CD4-positive, alpha-beta T cell (primary cell): ENCODE results near the gene WNT1. TPM values are rescaled to one million over a fixed set of nuclear protein-coding genes. Genes with fewer than 3 reads are reported as not detected.
A peak's percentile ranks its signal among the peaks of the same experiment; 100 is the strongest.

ENCODE experiments used
- ATAC-seq: fragments of 200-7000 bp; cut with Tn5 transposase; one replicate; pipeline ENCODE4 v1.10.0; 2022; ENCODE audit warnings: mild to moderate bottlenecking; ENCODE audit not compliant: poor library complexity
- CTCF ChIA-PET: fragments of 350-600 bp; sonication (Branson Sonifier 250); formaldehyde crosslinking; loops from one replicate; lab custom pipeline; 2021; ENCODE audit warnings: antibody characterized with exemption, inconsistent platforms; lab: Charles Lee
- POLR2A ChIA-PET: fragments of 350-600 bp; sonication (Branson Sonifier 250); formaldehyde crosslinking; loops from one replicate; lab custom pipeline; 2021; ENCODE audit warnings: antibody characterized with exemption, inconsistent platforms; lab: Charles Lee
- DNase-seq, 14 experiments: peaks; one replicate each; pipeline ENCODE4 v3.0.0-alpha.2; 2013 to 2020; ENCODE audit warnings: mixed read lengths in 2 of 14
- H3K27ac ChIP-seq, 2 donors: one replicate each; pipeline versions ENCODE4 v1.5.1 to v1.7.0; 2013; ENCODE audit warnings: low read length in 2 of 2, low read depth in 1 of 2, mild to moderate bottlenecking in 1 of 2
- H3K27me3 ChIP-seq, 2 experiments: 1 replicate in 1 of 2; 2 replicates in 1 of 2; pipeline versions ENCODE4 v1.6.1 to v1.7.0; 2013; ENCODE audit warnings: low read length in 2 of 2, control low read depth in 1 of 2, mild to moderate bottlenecking in 1 of 2, moderate library complexity in 1 of 2; ENCODE audit not compliant: insufficient read depth in 2 of 2, control insufficient read depth in 1 of 2
- H3K36me3 ChIP-seq: one replicate; pipeline ENCODE4 v1.6.1; 2013; ENCODE audit warnings: low read length, control low read depth; ENCODE audit not compliant: insufficient read depth
- H3K4me1 ChIP-seq: one replicate; pipeline ENCODE4 v1.6.1; 2013; ENCODE audit warnings: low read length, control low read depth; ENCODE audit not compliant: insufficient read depth
- H3K4me3 ChIP-seq: one replicate; pipeline ENCODE4 v1.5.1; 2013; ENCODE audit warnings: mild to moderate bottlenecking, low read length, moderate library complexity
- H3K9me3 ChIP-seq, 2 experiments: 1 replicate in 1 of 2; 2 replicates in 1 of 2; pipeline versions ENCODE4 v1.6.1 to v1.7.0; 2013; ENCODE audit warnings: low read length in 2 of 2, mild to moderate bottlenecking in 2 of 2, control low read depth in 1 of 2, moderate library complexity in 1 of 2; ENCODE audit not compliant: control insufficient read depth in 1 of 2, insufficient read depth in 1 of 2
- H3K27ac Mint-ChIP-seq: one replicate; pipeline ENCODE4 v1.8.0; 2020; ENCODE audit warnings: mixed read lengths
- H3K27me3 Mint-ChIP-seq: one replicate; pipeline ENCODE4 v1.8.0; 2021; ENCODE audit warnings: mixed read lengths
- H3K36me3 Mint-ChIP-seq: one replicate; pipeline ENCODE4 v1.8.0; 2021; ENCODE audit warnings: low read depth, mixed read lengths
- H3K4me1 Mint-ChIP-seq: one replicate; pipeline ENCODE4 v1.8.0; 2021; ENCODE audit warnings: low read depth, mixed read lengths
- H3K4me3 Mint-ChIP-seq: one replicate; pipeline ENCODE4 v1.8.0; 2020; ENCODE audit warnings: mild to moderate bottlenecking, mixed read lengths
- H3K9me3 Mint-ChIP-seq: one replicate; pipeline ENCODE4 v1.8.0; 2020; ENCODE audit warnings: mixed read lengths
- intact Hi-C, 2 experiments: fragments of 100-400 bp; cut with DNase I in 1 of 2; cut with micrococcal nuclease in 1 of 2; formaldehyde crosslinking; loops; one replicate each; pipeline versions ENCODE4 v1.15.1 to v1.9.0; 2023 to 2025; cut with DNase I, micrococcal nuclease
- total RNA-seq, 174 experiments: library from RNA in 2 of 174; stranded (reverse) in 2 of 174; gene quantifications; one replicate each; pipeline ENCODE4 v1.2.3 and lab custom pipeline; 2021 to 2026
- TF ChIP-seq, protein P1 (sequence below): fragments of 200-600 bp; IDR thresholded peaks from one replicate; pipeline ENCODE4 v1.8.0; 2022; ENCODE audit warnings: antibody characterized with exemption, mild to moderate bottlenecking

WNT1 gene
- total RNA-seq, 2 experiments from 2014 or later = 1.8 to 2.7 TPM

DNA sequence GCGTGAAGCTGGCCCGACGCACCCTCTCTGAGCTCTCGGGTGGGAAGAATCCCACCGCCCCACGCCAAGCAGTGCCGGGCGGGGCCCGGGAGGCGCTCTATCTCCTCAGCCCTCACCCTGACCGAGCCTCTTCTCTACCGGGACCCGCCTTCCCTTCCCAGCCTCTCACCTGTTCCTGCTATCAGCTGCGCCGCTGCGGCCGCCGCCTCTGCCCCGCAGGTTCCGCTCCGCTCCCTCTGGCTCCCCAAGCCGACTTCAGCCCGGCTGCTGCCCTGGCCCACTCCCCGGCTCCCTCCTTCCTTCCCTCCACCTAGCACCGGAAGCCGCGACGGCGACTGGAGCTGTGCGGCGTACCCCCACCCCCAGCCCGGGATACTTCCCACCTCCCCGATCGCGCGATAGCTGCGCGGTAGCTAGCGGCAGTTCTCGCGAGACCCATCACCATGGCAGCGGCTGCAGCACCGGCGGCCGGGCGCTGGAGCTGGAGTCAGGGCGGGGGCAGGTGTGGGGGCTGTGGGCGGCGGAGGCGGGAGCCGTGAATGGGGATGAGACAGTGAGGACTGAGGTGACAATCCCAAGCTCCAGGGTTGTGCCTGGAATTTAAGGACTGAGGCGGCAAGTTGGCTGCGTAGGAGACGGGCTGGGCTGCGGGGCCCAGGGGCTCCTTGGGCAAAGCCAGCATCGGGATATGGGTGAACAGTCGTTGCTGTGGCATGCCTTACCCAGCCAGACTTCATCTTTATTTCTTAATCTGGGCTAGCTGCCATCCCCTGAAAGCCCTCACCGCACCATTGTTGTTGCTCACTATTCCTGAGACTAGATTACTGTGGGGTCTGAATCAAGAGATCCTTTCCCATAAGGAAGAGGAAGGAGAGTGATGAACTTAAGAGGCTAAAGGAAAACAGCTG is 20.7 kb upstream of the WNT1 start, which contains the start of gene ARF3:
TSS of gene ARF3 (minus strand) at position 347 of the 908 bp plus-strand sequence. CDS start 16,392 bp downstream, outside the sequence.
- ChIA-PET CTCF (interaction anchor here (0.6 to 4.4 kb wide), 13 partner anchors 12 to 230 kb away, joined by 3 to 31 read pairs (median 4); partner anchors contain the start of gene WNT1), POLR2A (interaction anchor here (0.7 to 2.4 kb wide), 18 partner anchors 9 to 174 kb away, joined by 3 to 29 read pairs (median 5); partner anchors contain the start of genes DDX23, FKBP11, PRKAG1 and RHEBL1)
- DNase-seq (peak; percentile 84 to 97 (median 92)), ATAC-seq (peak; percentile 96)
- Mint-ChIP-seq H3K36me3 (peaks cover 21% of the 10 kb centered on the region), H3K4me1 (peaks cover 54% of the 10 kb centered on the region), H3K9me3 (no peaks in the 10 kb centered on the region), H3K4me3 (peak within 1 kb of the TSS; percentile 100), H3K27ac (peak within 1 kb of the TSS; percentile 91), H3K27me3 (peaks cover 6% of the 10 kb centered on the region)
- intact Hi-C loops = loop anchor here in 1 of 2 experiments (2.0 kb wide), 1 partner anchor 23 kb away; no protein-coding TSS in a partner anchor
- H3K9me3 ChIP-seq = no peaks in the 10 kb centered on the region
- peak within 1 kb of the TSS; percentile 35 to 51 for H3K27ac ChIP-seq
- peak within 1 kb of the TSS; percentile 86 for H3K4me3 ChIP-seq
- TF ChIP-seq, protein P1, sequence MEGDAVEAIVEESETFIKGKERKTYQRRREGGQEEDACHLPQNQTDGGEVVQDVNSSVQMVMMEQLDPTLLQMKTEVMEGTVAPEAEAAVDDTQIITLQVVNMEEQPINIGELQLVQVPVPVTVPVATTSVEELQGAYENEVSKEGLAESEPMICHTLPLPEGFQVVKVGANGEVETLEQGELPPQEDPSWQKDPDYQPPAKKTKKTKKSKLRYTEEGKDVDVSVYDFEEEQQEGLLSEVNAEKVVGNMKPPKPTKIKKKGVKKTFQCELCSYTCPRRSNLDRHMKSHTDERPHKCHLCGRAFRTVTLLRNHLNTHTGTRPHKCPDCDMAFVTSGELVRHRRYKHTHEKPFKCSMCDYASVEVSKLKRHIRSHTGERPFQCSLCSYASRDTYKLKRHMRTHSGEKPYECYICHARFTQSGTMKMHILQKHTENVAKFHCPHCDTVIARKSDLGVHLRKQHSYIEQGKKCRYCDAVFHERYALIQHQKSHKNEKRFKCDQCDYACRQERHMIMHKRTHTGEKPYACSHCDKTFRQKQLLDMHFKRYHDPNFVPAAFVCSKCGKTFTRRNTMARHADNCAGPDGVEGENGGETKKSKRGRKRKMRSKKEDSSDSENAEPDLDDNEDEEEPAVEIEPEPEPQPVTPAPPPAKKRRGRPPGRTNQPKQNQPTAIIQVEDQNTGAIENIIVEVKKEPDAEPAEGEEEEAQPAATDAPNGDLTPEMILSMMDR = no peak
- H3K36me3 ChIP-seq = peaks cover 5% of the 10 kb centered on the region
- H3K4me1 ChIP-seq = peaks cover 25% of the 10 kb centered on the region
- H3K27me3 ChIP-seq = no peaks in the 10 kb centered on the region

DNA sequence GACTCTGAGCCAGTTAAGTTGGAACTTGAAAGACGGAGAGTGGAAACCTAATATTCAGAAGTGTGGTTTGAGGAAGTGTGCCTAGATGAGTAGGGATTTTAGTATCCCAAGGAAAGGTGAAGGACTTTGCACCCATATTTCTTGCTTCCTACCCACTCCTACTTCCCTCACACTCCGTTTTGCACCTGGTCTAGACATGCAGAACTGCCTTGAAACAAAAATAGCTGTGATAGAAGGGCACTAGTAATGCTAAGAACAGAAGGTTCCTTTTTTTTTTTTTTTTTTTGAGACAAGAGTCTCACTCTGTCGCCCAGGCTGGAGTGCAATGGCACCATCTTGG is 20.1 kb upstream of the WNT1 start:
- Histone ChIP-seq H3K27me3 (no peaks in the 10 kb centered on the region), H3K9me3 (no peaks in the 10 kb centered on the region), H3K27ac (no peak overlapping the region), H3K36me3 (no peaks in the 10 kb centered on the region), H3K4me1 (peaks cover 25% of the 10 kb centered on the region), H3K4me3 (peak overlapping the region; percentile 86)
- intact Hi-C loops = no loop called here
- peaks cover 47% of the 10 kb centered on the region for H3K4me1 Mint-ChIP-seq
- TF ChIP-seq, protein P1 = no peak
- CTCF ChIA-PET = interaction anchor here (1.1 to 4.4 kb wide), 8 partner anchors 12 to 105 kb away, joined by 4 to 31 read pairs (median 6); partner anchors contain the start of gene WNT1
- peak overlapping the region; percentile 100 for H3K4me3 Mint-ChIP-seq
- DNase-seq (no peak), ATAC-seq (no peak)
- POLR2A ChIA-PET = interaction anchor here (1.1 to 2.4 kb wide), 12 partner anchors 9 to 173 kb away, joined by 3 to 29 read pairs (median 6); partner anchors contain the start of genes DDX23, FKBP11, RND1 and TUBA1B
- no peaks in the 10 kb centered on the region for H3K9me3 Mint-ChIP-seq
- peak overlapping the region; percentile 91 for H3K27ac Mint-ChIP-seq
- peaks cover 15% of the 10 kb centered on the region for H3K36me3 Mint-ChIP-seq
- peaks cover 6% of the 10 kb centered on the region for H3K27me3 Mint-ChIP-seq

DNA sequence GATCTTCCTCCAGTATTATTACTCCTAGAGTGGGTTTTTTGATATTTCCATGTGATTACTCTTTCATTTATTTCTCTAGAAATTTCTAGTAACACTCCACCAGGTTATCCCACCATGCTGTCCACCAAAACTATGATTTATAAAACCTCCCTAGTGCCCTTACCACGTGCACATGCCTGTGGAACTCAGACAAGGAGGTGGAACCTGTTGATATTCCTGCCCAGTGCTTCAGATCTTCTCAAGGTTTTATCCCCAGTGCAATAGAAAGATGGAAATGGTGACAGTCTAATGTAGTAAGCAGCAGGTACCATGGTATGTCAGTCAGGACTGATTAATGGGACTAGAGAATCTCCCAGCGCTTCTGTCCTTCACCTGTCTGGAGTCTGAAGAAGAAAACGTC is 17.3 kb upstream of the WNT1 start:
- H3K27me3 ChIP-seq = no peaks in the 10 kb centered on the region
- intact Hi-C loops = no loop called here
- H3K9me3 ChIP-seq = no peaks in the 10 kb centered on the region
- peaks cover 21% of the 10 kb centered on the region for H3K4me1 ChIP-seq
- H3K4me3 ChIP-seq = no peak overlapping the region
- ATAC-seq (no peak), DNase-seq (no peak)
- Mint-ChIP-seq H3K27ac (no peak overlapping the region), H3K27me3 (peaks cover 10% of the 10 kb centered on the region), H3K4me3 (peak overlapping the region; percentile 23), H3K36me3 (peaks cover 14% of the 10 kb centered on the region), H3K9me3 (no peaks in the 10 kb centered on the region), H3K4me1 (peaks cover 22% of the 10 kb centered on the region)
- TF ChIP-seq, protein P1 = no peak
- ChIA-PET CTCF (interaction anchor here (0.8 to 1.6 kb wide), 2 partner anchors 17 to 27 kb away, joined by 3 to 4 read pairs; partner anchors contain the start of gene WNT1), POLR2A (interaction anchor here (0.7 kb wide), 1 partner anchor 8 kb away, joined by 3 read pairs; no protein-coding TSS in a partner anchor)
- no peak overlapping the region for H3K27ac ChIP-seq
- no peaks in the 10 kb centered on the region for H3K36me3 ChIP-seq
